ENCODE results near the gene ERFL.

Gene ERFL

GRCh38 chr19:41901707-41902360, 26.4 kb downstream of the ERFL start:
- TF ChIP-seq CREB1 (IDR thresholded peaks at IDR 0.05; ENCODE audit: low read depth) (no peak), TCF12 (IDR thresholded peaks at IDR 0.05; ENCODE audit: low read depth) (no peak), REST (IDR thresholded peaks at IDR 0.05; ENCODE audit: low read depth) (no peak), MAX (IDR thresholded peaks at IDR 0.05) (no peak), EGR1 (IDR thresholded peaks at IDR 0.05) (no peak), RAD21 (IDR thresholded peaks at IDR 0.05; ENCODE audit: low read depth) (no peak), FOXM1 (IDR thresholded peaks at IDR 0.05; ENCODE audit: borderline replicate concordance, low read depth) (no peak), NFIC (IDR thresholded peaks at IDR 0.05) (no peak), TEAD4 (IDR thresholded peaks at IDR 0.05) (no peak)

- TF ChIP-seq TEAD4 (IDR thresholded peaks at IDR 0.05): no peak
- TF ChIP-seq NFIC (IDR thresholded peaks at IDR 0.05): no peak
- TF ChIP-seq CREB1 (IDR thresholded peaks at IDR 0.05; ENCODE audit: low read depth): no peak
- TF ChIP-seq CEBPB (IDR thresholded peaks at IDR 0.05): no peak
- no peak for TF ChIP-seq TCF12 (IDR thresholded peaks at IDR 0.05; ENCODE audit: low read depth)
- no peak for TF ChIP-seq YY1 (IDR thresholded peaks at IDR 0.05; ENCODE audit: low read depth)
- no peak for TF ChIP-seq FOXM1 (IDR thresholded peaks at IDR 0.05; ENCODE audit: borderline replicate concordance, low read depth)
- no peak for TF ChIP-seq MAX (IDR thresholded peaks at IDR 0.05)
- TF ChIP-seq USF1 (IDR thresholded peaks at IDR 0.05): no peak
- no peak for TF ChIP-seq EP300 (IDR thresholded peaks at IDR 0.05; ENCODE audit: borderline replicate concordance)
- TF ChIP-seq REST (IDR thresholded peaks at IDR 0.05; ENCODE audit: low read depth): no peak
- no peak for TF ChIP-seq RAD21 (IDR thresholded peaks at IDR 0.05; ENCODE audit: low read depth)
- no peak for TF ChIP-seq TAF1 (IDR thresholded peaks at IDR 0.05; ENCODE audit: low read depth)
- TF ChIP-seq EGR1 (IDR thresholded peaks at IDR 0.05): no peak
- TF ChIP-seq ZBTB7A (IDR thresholded peaks at IDR 0.05; ENCODE audit: low read depth): no peak
Observed at GRCh38 chr19:41898235-41898634, 30.0 kb downstream of the ERFL start.

- no peak for TF ChIP-seq YY1 (IDR thresholded peaks at IDR 0.05; ENCODE audit: low read depth)
- TF ChIP-seq EGR1 (IDR thresholded peaks at IDR 0.05): no peak
- no peak for TF ChIP-seq ZBTB7A (IDR thresholded peaks at IDR 0.05; ENCODE audit: low read depth)
Observed at GRCh38 chr19:41897820-41898219, 30.4 kb downstream of the ERFL start.

- TF ChIP-seq FOXM1 (IDR thresholded peaks at IDR 0.05; ENCODE audit: borderline replicate concordance, low read depth): no peak
- TF ChIP-seq USF1 (IDR thresholded peaks at IDR 0.05): no peak
- TF ChIP-seq YY1 (IDR thresholded peaks at IDR 0.05; ENCODE audit: low read depth): no peak
- no peak for TF ChIP-seq RAD21 (IDR thresholded peaks at IDR 0.05; ENCODE audit: low read depth)
Observed at GRCh38 chr19:41897181-41897580, 31.1 kb downstream of the ERFL start.

GRCh38 chr19:41896581-41896942, 31.7 kb downstream of the ERFL start:
- no peak for TF ChIP-seq EP300 (IDR thresholded peaks at IDR 0.05; ENCODE audit: borderline replicate concordance)
- TF ChIP-seq TCF12 (IDR thresholded peaks at IDR 0.05; ENCODE audit: low read depth): no peak
- TF ChIP-seq MAX (IDR thresholded peaks at IDR 0.05): no peak
- TF ChIP-seq TAF1 (IDR thresholded peaks at IDR 0.05; ENCODE audit: low read depth): no peak
- no peak for TF ChIP-seq REST (IDR thresholded peaks at IDR 0.05; ENCODE audit: low read depth)
- TF ChIP-seq CEBPB (IDR thresholded peaks at IDR 0.05): no peak
- no peak for TF ChIP-seq YY1 (IDR thresholded peaks at IDR 0.05; ENCODE audit: low read depth)
- TF ChIP-seq TEAD4 (IDR thresholded peaks at IDR 0.05): no peak
- TF ChIP-seq ZBTB7A (IDR thresholded peaks at IDR 0.05; ENCODE audit: low read depth): no peak
- TF ChIP-seq EGR1 (IDR thresholded peaks at IDR 0.05): no peak
- TF ChIP-seq CREB1 (IDR thresholded peaks at IDR 0.05; ENCODE audit: low read depth): no peak
- no peak for TF ChIP-seq FOXM1 (IDR thresholded peaks at IDR 0.05; ENCODE audit: borderline replicate concordance, low read depth)
- TF ChIP-seq NFIC (IDR thresholded peaks at IDR 0.05): no peak
- no peak for TF ChIP-seq USF1 (IDR thresholded peaks at IDR 0.05)
- no peak for TF ChIP-seq RAD21 (IDR thresholded peaks at IDR 0.05; ENCODE audit: low read depth)

All from Ishikawa (cell line).